ENCODE results near the gene PEX26. TPM values are rescaled to one million over a fixed set of nuclear protein-coding genes. Genes with fewer than 3 reads are reported as not detected.

PEX26 gene
- total RNA-seq, 1 donor from 2014 or later, result 49.8 TPM

GRCh38 chr22:18042685-18043084, 35.1 kb upstream of the PEX26 start:
- no peak for DNase-seq

GRCh38 chr22:18044548-18045271, 33.1 kb upstream of the PEX26 start:
- H3K4me1 Mint-ChIP-seq (ENCODE audit: low read depth, unreplicated experiment), result no peaks in the 10 kb centered on the region
- DNase-seq, result no peak
- H3K9me3 Mint-ChIP-seq (ENCODE audit: unreplicated experiment), result peaks cover 7% of the 10 kb centered on the region

More at GRCh38 chr22:18042685-18043084, 35.1 kb upstream of the PEX26 start:
- Mint-ChIP-seq H3K9me3 (ENCODE audit: unreplicated experiment) (peaks cover 9% of the 10 kb centered on the region), H3K27me3 (ENCODE audit: unreplicated experiment) (peaks cover 7% of the 10 kb centered on the region), H3K4me3 (ENCODE audit: unreplicated experiment) (no peak overlapping the region), H3K4me1 (ENCODE audit: low read depth, unreplicated experiment) (no peaks in the 10 kb centered on the region), H3K36me3 (ENCODE audit: unreplicated experiment) (peaks cover 6% of the 10 kb centered on the region), H3K27ac (ENCODE audit: unreplicated experiment) (no peak overlapping the region)
- no peak for TF ChIP-seq CTCF (IDR thresholded peaks at IDR 0.05; ENCODE audit: partially characterized antibody, unreplicated experiment)

GRCh38 chr22:18045794-18046193, 32.0 kb upstream of the PEX26 start:
- Mint-ChIP-seq H3K9me3 (ENCODE audit: unreplicated experiment) (peaks cover 7% of the 10 kb centered on the region), H3K4me1 (ENCODE audit: low read depth, unreplicated experiment) (no peaks in the 10 kb centered on the region), H3K27ac (ENCODE audit: unreplicated experiment) (no peak overlapping the region), H3K36me3 (ENCODE audit: unreplicated experiment) (peaks cover 6% of the 10 kb centered on the region), H3K27me3 (ENCODE audit: unreplicated experiment) (peaks cover 7% of the 10 kb centered on the region), H3K4me3 (ENCODE audit: unreplicated experiment) (no peak overlapping the region)
- TF ChIP-seq CTCF (IDR thresholded peaks at IDR 0.05; ENCODE audit: partially characterized antibody, unreplicated experiment), result no peak
- no peak for DNase-seq

More at GRCh38 chr22:18044548-18045271, 33.1 kb upstream of the PEX26 start:
- H3K36me3 Mint-ChIP-seq (ENCODE audit: unreplicated experiment), result peaks cover 6% of the 10 kb centered on the region
- no peak overlapping the region for H3K4me3 Mint-ChIP-seq (ENCODE audit: unreplicated experiment)
- no peak overlapping the region for H3K27ac Mint-ChIP-seq (ENCODE audit: unreplicated experiment)
- peaks cover 7% of the 10 kb centered on the region for H3K27me3 Mint-ChIP-seq (ENCODE audit: unreplicated experiment)
- TF ChIP-seq CTCF (IDR thresholded peaks at IDR 0.05; ENCODE audit: partially characterized antibody, unreplicated experiment), result no peak

- Mint-ChIP-seq H3K27me3 (ENCODE audit: unreplicated experiment) (peaks cover 7% of the 10 kb centered on the region), H3K4me3 (ENCODE audit: unreplicated experiment) (no peak overlapping the region), H3K36me3 (ENCODE audit: unreplicated experiment) (peaks cover 6% of the 10 kb centered on the region), H3K4me1 (ENCODE audit: low read depth, unreplicated experiment) (no peaks in the 10 kb centered on the region), H3K27ac (ENCODE audit: unreplicated experiment) (no peak overlapping the region), H3K9me3 (ENCODE audit: unreplicated experiment) (peaks cover 7% of the 10 kb centered on the region)
- TF ChIP-seq CTCF (IDR thresholded peaks at IDR 0.05; ENCODE audit: partially characterized antibody, unreplicated experiment), result no peak
- no peak for DNase-seq
These were observed 29.7 kb upstream of the PEX26 start for GRCh38 chr22:18048041-18048440.

- no peak for DNase-seq
- peaks cover 6% of the 10 kb centered on the region for H3K36me3 Mint-ChIP-seq (ENCODE audit: unreplicated experiment)
- no peaks in the 10 kb centered on the region for H3K4me1 Mint-ChIP-seq (ENCODE audit: low read depth, unreplicated experiment)
- H3K27ac Mint-ChIP-seq (ENCODE audit: unreplicated experiment), result no peak overlapping the region
- peaks cover 7% of the 10 kb centered on the region for H3K27me3 Mint-ChIP-seq (ENCODE audit: unreplicated experiment)
- H3K9me3 Mint-ChIP-seq (ENCODE audit: unreplicated experiment), result peaks cover 7% of the 10 kb centered on the region
- no peak for TF ChIP-seq CTCF (IDR thresholded peaks at IDR 0.05; ENCODE audit: partially characterized antibody, unreplicated experiment)
- no peak overlapping the region for H3K4me3 Mint-ChIP-seq (ENCODE audit: unreplicated experiment)
These were observed 29.3 kb upstream of the PEX26 start for GRCh38 chr22:18048441-18048898.

All from glutamatergic neuron (in vitro differentiated cells).